Memory B cell (primary cell): ENCODE results near the gene NLRP11.
"Not testable (repeated sequence)": the region's sequence is repeated elsewhere in the genome, so short reads cannot be mapped to it uniquely, and the experiment has no call there.

Source experiments
- ATAC-seq: fragments of 150-1000 bp; cut with Tn5 transposase; 2 replicates; pipeline ENCODE4 v1.10.0; 2021; ENCODE audit warnings: low read depth, mild to moderate bottlenecking, moderate library complexity
- DNase-seq, 2 donors: peaks; one replicate each; pipeline ENCODE4 v3.0.0; 2022; ENCODE audit warnings: low spot score in 2 of 2
- H3K27ac Mint-ChIP-seq: one replicate; pipeline ENCODE4 v1.8.0; 2022; ENCODE audit warnings: mild to moderate bottlenecking, moderate library complexity, mixed read lengths
- H3K27me3 Mint-ChIP-seq: one replicate; pipeline ENCODE4 v1.8.0; 2022; ENCODE audit warnings: mixed read lengths
- H3K36me3 Mint-ChIP-seq: one replicate; pipeline ENCODE4 v1.8.0; 2022; ENCODE audit warnings: mild to moderate bottlenecking, mixed read lengths
- H3K4me1 Mint-ChIP-seq: one replicate; pipeline ENCODE4 v1.8.0; 2022; ENCODE audit warnings: mixed read lengths
- H3K4me3 Mint-ChIP-seq: one replicate; pipeline ENCODE4 v1.8.0; 2022; ENCODE audit warnings: mild to moderate bottlenecking, moderate library complexity, mixed read lengths
- H3K9me3 Mint-ChIP-seq: one replicate; pipeline ENCODE4 v1.8.0; 2022; ENCODE audit warnings: mixed read lengths

The NLRP11 gene

GRCh38 chr19:55820037-55820436 lies 11.8 kb downstream of the NLRP11 start:
- Mint-ChIP-seq H3K36me3 (no peaks in the 10 kb centered on the region), H3K4me3 (peak overlapping the region; percentile 51), H3K9me3 (no peaks in the 10 kb centered on the region), H3K27me3 (peaks cover 22% of the 10 kb centered on the region), H3K27ac (no peak overlapping the region), H3K4me1 (peaks cover 17% of the 10 kb centered on the region)
- peak; percentile 48 for ATAC-seq
- DNase-seq: no peak

GRCh38 chr19:55813906-55814305 lies 17.9 kb downstream of the NLRP11 start:
- Mint-ChIP-seq H3K9me3 (no peaks in the 10 kb centered on the region), H3K27ac (no peak overlapping the region), H3K36me3 (peaks cover under 1% of the 10 kb centered on the region), H3K4me3 (no peak overlapping the region), H3K4me1 (peaks cover 6% of the 10 kb centered on the region), H3K27me3 (peaks cover 20% of the 10 kb centered on the region)
- ATAC-seq: no peak
- DNase-seq: no peak

GRCh38 chr19:55812449-55812848 lies 19.4 kb downstream of the NLRP11 start:
- H3K27ac Mint-ChIP-seq: no peak overlapping the region
- H3K36me3 Mint-ChIP-seq: peaks cover 2% of the 10 kb centered on the region
- H3K9me3 Mint-ChIP-seq: no peaks in the 10 kb centered on the region
- DNase-seq (no peak), ATAC-seq (no peak)
- H3K4me1 Mint-ChIP-seq: peaks cover 3% of the 10 kb centered on the region
- peaks cover 15% of the 10 kb centered on the region for H3K27me3 Mint-ChIP-seq
- no peak overlapping the region for H3K4me3 Mint-ChIP-seq

- DNase-seq (no peak), ATAC-seq (no peak)
- H3K27me3 Mint-ChIP-seq: peaks cover 11% of the 10 kb centered on the region
- H3K9me3 Mint-ChIP-seq: no peaks in the 10 kb centered on the region
- H3K4me3 Mint-ChIP-seq: no peak overlapping the region
- H3K36me3 Mint-ChIP-seq: peaks cover 2% of the 10 kb centered on the region
- peaks cover 7% of the 10 kb centered on the region for H3K4me1 Mint-ChIP-seq
- H3K27ac Mint-ChIP-seq: no peak overlapping the region
Observed at GRCh38 chr19:55811340-55811739, 20.5 kb downstream of the NLRP11 start.

GRCh38 chr19:55809381-55810058 lies 22.3 kb downstream of the NLRP11 start:
- Mint-ChIP-seq H3K4me1 (peaks cover 7% of the 10 kb centered on the region), H3K27me3 (peaks cover 8% of the 10 kb centered on the region), H3K36me3 (peaks cover 2% of the 10 kb centered on the region), H3K4me3 (peak overlapping the region; percentile 54), H3K9me3 (no peaks in the 10 kb centered on the region), H3K27ac (no peak overlapping the region)
- ATAC-seq (peak; percentile 98), DNase-seq (peak; percentile 38 to 49)

GRCh38 chr19:55802281-55802680 lies 29.5 kb downstream of the NLRP11 start:
- ATAC-seq: no peak
- Mint-ChIP-seq H3K4me1 (peaks cover 13% of the 10 kb centered on the region), H3K27ac (no peak overlapping the region), H3K27me3 (no peaks in the 10 kb centered on the region), H3K9me3 (no peaks in the 10 kb centered on the region), H3K36me3 (peaks cover 3% of the 10 kb centered on the region), H3K4me3 (no peak overlapping the region)
- DNase-seq: no peak

- Mint-ChIP-seq H3K9me3 (no peaks in the 10 kb centered on the region), H3K27me3 (no peaks in the 10 kb centered on the region), H3K4me3 (no peak overlapping the region), H3K4me1 (peaks cover 10% of the 10 kb centered on the region), H3K36me3 (peaks cover 3% of the 10 kb centered on the region), H3K27ac (peak overlapping the region; percentile 60)
- DNase-seq (peak in 1 of 2 donors; percentile 21), ATAC-seq (peak; percentile 98)
Observed at GRCh38 chr19:55801416-55801815, 30.4 kb downstream of the NLRP11 start.

GRCh38 chr19:55795021-55795420 lies 36.8 kb downstream of the NLRP11 start:
- Mint-ChIP-seq H3K4me1 (no peaks in the 10 kb centered on the region), H3K36me3 (peaks cover 7% of the 10 kb centered on the region), H3K4me3 (no peak overlapping the region), H3K9me3 (no peaks in the 10 kb centered on the region), H3K27me3 (no peaks in the 10 kb centered on the region), H3K27ac (no peak overlapping the region)
- no peak for ATAC-seq
- no peak for DNase-seq

GRCh38 chr19:55781112-55781511 lies 50.7 kb downstream of the NLRP11 start:
- no peak for DNase-seq
- no peak overlapping the region for H3K4me3 Mint-ChIP-seq
- peaks cover 17% of the 10 kb centered on the region for H3K27me3 Mint-ChIP-seq
- H3K4me1 Mint-ChIP-seq: no peaks in the 10 kb centered on the region
- peaks cover 2% of the 10 kb centered on the region for H3K36me3 Mint-ChIP-seq
- no peak overlapping the region for H3K27ac Mint-ChIP-seq
- peaks cover 1% of the 10 kb centered on the region for H3K9me3 Mint-ChIP-seq
- ATAC-seq: no peak

- Mint-ChIP-seq H3K4me3 (no peak overlapping the region), H3K36me3 (peaks cover 2% of the 10 kb centered on the region), H3K4me1 (no peaks in the 10 kb centered on the region), H3K27me3 (peaks cover 27% of the 10 kb centered on the region), H3K27ac (no peak overlapping the region), H3K9me3 (peaks cover 1% of the 10 kb centered on the region)
- ATAC-seq: no peak
- DNase-seq: no peak
Observed at GRCh38 chr19:55778331-55778730, 53.5 kb downstream of the NLRP11 start.

- Mint-ChIP-seq H3K27me3 (peaks cover 25% of the 10 kb centered on the region), H3K4me1 (no peaks in the 10 kb centered on the region)
Observed at GRCh38 chr19:55777528-55777927, 54.3 kb downstream of the NLRP11 start.

GRCh38 chr19:55769632-55770031 lies 62.2 kb downstream of the NLRP11 start:
- ATAC-seq, H3K9me3 Mint-ChIP-seq, H3K36me3 Mint-ChIP-seq, DNase-seq, H3K27ac Mint-ChIP-seq, H3K4me3 Mint-ChIP-seq, H3K4me1 Mint-ChIP-seq: not testable (repeated sequence)
- H3K27me3 Mint-ChIP-seq: peaks cover 13% of the 10 kb centered on the region

More at GRCh38 chr19:55777528-55777927, 54.3 kb downstream of the NLRP11 start:
- peak in 1 of 2 donors; percentile 8 for DNase-seq
- ATAC-seq: no peak
- Mint-ChIP-seq H3K4me3 (no peak overlapping the region), H3K9me3 (peaks cover 1% of the 10 kb centered on the region), H3K36me3 (peaks cover 2% of the 10 kb centered on the region), H3K27ac (no peak overlapping the region)

- not testable (repeated sequence) for DNase-seq
Observed at GRCh38 chr19:55768818-55769217, 63.0 kb downstream of the NLRP11 start, which contains the start of gene RFPL4AL1. RFPL4AL1 (plus strand) TSS chr19:55769118; CDS start chr19:55771805, 2,687 bp downstream.

GRCh38 chr19:55766466-55766865 lies 65.3 kb downstream of the NLRP11 start:
- Mint-ChIP-seq H3K27ac (no peak overlapping the region), H3K9me3 (peaks cover 7% of the 10 kb centered on the region), H3K36me3 (no peaks in the 10 kb centered on the region), H3K27me3 (peaks cover 14% of the 10 kb centered on the region), H3K4me1 (no peaks in the 10 kb centered on the region), H3K4me3 (no peak overlapping the region)
- DNase-seq (no peak), ATAC-seq (no peak)

More at GRCh38 chr19:55768818-55769217, 63.0 kb downstream of the NLRP11 start, which contains the start of gene RFPL4AL1:
- H3K27me3 Mint-ChIP-seq: peaks cover 13% of the 10 kb centered on the region
- not testable (repeated sequence) for H3K36me3 Mint-ChIP-seq, H3K4me1 Mint-ChIP-seq, H3K9me3 Mint-ChIP-seq, ATAC-seq, H3K4me3 Mint-ChIP-seq, H3K27ac Mint-ChIP-seq

GRCh38 chr19:55758797-55759196 lies 73.0 kb downstream of the NLRP11 start, which contains the start of gene RFPL4A:
RFPL4A (plus strand) TSS chr19:55759097; CDS start chr19:55761801, 2,704 bp downstream.
- H3K27me3 Mint-ChIP-seq: peaks cover 10% of the 10 kb centered on the region
- not testable (repeated sequence) for H3K36me3 Mint-ChIP-seq, H3K9me3 Mint-ChIP-seq, DNase-seq, H3K27ac Mint-ChIP-seq, ATAC-seq, H3K4me1 Mint-ChIP-seq, H3K4me3 Mint-ChIP-seq
